MV-4-11 (cell line): Measurements from ENCODE around the gene HECTD4.
"Not testable (repeated sequence)": the region's sequence is repeated elsewhere in the genome, so short reads cannot be mapped to it uniquely, and the experiment has no call there.

Source experiments
- DNase-seq: peaks from one replicate; lab custom pipeline; 2025; lab: John Stamatoyannopoulos, UW

HECTD4 gene

DNA sequence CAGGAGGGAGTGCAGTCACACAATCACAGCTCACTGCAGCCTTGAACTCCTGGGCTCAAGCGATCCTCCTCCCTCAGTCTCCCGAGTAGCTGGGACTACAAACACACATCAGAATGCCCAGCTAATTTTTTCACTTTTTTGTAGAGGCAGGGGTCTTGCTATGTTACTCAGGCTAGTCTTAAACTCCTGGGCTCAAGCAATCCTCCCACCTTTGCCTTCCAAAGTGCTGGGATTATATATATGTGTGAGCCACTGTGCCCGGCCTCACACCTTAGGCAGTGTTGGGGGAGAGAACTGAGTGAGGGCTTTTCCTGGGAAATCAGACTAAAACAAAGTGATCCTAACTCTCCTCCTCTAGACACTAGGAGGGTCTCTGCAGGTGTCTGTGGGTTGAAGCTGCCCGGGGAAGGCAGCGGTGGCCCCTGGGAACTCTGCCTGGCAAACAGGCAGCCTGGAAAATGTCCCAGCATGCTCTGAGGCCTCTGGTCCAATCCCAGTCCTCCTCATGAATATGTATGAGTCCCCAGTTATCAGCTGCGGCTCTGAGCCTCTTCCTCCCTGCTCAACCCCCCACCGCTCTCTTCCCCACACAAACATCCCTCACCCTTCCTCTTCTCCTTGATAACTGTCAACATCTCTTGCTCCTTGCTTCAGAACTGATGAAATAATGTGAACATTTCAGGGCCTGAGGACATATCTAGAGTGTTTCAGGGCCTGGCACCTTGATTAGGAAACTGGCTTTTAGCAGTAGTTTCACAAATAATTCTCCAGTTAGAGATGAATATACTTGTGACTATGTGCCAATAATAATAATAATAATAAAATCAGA, 265.8 kb downstream of the HECTD4 start:
- peak; percentile 83 for DNase-seq

DNA sequence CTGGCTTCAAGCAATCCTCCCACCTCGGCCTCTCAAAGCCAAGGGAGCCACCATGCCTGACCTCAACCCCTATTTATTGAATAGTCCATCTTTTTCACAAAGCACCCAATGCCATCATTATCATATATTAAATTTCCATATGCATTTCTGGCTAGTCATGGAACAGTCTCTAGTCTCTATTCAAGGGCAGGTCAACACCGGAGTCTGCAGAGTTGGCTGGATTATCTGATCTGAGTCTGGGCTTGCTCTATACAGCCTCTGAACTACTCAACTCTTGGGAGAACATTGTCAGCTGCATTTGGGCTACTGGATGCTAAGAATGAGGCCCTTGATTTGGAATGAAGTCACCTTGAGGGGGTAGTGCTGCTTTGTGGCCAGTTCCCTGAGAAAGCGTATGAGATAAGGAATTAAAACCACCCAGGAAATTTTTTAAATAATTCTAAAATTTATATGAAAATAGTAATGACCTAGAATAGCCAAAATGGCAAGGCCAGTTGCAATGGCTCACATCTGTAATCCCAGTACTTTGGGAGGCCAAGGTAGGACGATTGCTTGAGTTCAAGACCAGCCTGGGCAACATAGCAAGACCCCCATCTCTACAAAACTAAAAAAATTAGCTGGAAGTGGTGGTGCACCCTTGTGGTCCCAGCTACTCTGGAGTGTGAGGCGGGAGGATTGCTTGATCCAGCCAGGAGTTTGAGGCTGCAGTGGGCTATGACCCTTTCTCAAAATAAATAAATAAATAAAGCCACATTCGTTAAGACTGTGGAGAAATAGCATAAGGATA, 266.8 kb downstream of the HECTD4 start:
- DNase-seq: no peak

DNA sequence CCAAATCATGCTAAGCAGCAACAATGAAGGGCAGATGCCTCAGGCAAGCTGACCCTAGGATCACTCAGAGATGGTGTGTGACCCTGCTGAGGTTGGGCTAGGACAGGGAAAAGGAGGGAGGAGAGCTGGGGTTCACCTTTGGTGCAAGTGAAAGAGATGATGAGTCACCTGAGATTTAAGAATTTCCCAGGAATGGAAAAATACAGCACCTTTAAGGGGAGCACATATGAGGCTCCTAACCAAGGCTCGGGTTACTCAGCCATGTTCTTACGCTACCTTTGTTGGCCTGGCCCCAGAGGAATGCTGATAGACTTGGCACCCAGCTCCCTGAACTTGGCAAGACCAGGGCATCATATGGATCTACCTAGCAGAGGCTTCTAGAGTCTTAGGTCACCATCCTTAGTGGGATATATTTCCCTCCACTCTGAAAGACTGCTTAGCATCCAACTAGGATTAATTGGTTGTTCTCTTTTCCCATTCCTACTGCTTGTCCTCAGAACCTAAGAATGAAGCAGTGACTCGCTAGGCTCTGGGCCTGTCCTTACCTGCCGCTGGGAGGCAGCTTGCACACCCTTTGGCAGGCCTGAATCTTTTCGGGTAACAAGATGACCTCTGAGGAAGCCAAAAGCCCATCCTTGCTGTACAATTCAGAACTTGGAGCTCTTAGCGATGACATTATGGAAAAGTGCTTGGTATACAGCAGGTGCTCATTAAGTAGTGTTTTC, 269.7 kb downstream of the HECTD4 start:
- no peak for DNase-seq

DNA sequence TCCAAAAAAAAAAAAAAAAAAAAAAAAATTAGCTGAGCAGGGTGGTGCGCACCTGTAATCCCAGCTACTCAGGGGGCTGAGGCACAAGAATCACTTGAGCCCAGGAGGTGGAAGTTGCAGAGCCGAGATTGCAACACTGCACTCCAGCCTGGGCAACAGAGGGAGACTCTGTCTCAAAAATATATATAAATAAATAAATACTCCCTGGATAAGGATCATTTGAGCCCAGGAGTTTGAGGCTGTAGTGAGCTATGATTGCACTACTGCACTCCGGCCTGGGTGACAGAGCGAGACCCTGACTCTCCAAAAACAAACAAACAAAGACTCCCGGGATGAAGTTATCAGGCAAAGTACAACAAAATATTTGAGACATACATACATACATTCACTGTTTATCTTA, 270.3 kb downstream of the HECTD4 start:
- DNase-seq: no peak

DNA sequence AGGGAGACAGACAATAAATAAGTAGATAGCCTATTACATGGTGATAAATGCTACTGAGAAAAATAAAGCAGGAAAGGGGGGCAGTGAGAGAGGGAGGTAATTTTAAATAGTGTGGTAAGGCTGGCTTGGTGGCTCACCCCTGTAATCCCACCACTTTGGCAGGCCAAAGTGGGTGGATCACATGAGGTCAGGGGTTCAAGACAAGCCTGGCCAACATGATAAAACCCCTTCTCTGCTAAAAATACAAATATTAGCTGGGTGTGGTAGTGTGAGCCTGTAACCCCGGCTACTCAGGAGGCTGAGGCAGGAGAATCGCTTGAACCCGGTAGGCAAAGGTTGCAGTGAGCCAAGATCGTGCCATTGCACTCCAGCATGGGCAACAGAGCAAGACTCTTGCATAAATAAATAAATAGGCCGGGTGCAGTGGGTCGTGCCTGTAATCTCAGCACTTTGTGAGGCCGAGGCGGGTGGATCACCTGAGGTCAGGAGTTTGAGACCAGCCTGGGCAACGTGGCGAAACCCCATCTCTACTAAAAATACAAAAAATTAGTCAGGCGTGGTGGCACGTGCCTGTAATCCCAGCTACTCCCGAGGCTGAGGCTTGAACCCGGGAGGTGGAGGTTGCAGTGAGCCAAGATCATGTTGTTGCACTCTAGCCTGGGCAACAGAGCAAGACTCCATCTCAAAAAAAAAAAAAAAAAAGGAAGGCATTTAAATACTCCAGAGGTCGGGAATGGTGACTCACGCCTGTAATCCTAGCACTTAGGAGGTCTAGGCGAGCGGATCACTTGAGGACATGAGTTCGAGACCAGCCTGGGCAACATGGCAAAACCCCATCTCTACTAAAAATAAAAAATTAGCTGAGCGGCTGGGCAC, 271.2 kb downstream of the HECTD4 start:
- not testable (repeated sequence) for DNase-seq
